Measurements from ENCODE around the gene CLN3. TPM values are rescaled to one million over a fixed set of nuclear protein-coding genes. Genes with fewer than 3 reads are reported as not detected.

Gene CLN3
- total and polyA plus RNA-seq, 9 of the 15 experiments (the other 6 are each of a cell fraction or from before 2014, with no cell fraction given) = 2.5 to 27.1 (median 11.6) TPM

DNA sequence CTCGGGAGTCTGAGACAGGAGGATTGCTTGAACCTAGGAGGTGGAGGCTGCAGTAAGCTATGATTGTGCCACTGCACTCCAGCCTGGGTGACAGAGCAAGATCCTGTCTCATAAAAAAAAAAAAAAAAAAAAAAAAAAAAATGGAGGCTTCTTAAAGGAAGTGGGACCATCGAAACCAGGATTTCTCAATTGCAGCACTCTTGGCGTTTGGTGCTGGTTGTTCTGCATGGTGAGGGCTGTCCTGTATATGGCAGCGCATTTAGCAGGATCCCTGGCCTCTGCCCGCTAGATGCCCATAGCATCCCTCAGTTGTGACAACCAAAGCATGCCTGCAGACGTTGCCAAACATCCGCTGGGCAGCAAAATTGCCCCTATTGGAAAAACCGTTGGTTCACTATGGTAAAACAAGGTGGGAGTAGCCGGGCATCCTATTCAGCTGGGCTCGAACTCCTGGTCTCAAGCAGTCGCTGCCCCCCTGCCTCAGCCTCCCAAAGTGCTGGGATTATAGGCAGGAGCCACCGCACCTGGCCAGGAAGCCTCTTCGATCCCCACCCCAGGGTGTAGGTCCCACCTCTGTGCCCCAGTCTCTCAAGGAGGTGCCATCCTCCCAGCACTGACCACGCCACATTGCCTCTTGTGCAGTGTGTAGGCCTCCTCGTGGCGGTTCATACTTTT lies 13.2 kb downstream of the CLN3 start (continued):
- TF ChIP-seq, protein P1, sequence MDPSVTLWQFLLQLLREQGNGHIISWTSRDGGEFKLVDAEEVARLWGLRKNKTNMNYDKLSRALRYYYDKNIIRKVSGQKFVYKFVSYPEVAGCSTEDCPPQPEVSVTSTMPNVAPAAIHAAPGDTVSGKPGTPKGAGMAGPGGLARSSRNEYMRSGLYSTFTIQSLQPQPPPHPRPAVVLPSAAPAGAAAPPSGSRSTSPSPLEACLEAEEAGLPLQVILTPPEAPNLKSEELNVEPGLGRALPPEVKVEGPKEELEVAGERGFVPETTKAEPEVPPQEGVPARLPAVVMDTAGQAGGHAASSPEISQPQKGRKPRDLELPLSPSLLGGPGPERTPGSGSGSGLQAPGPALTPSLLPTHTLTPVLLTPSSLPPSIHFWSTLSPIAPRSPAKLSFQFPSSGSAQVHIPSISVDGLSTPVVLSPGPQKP (CRISPR knock-in tag; IDR thresholded peaks at IDR 0.05) = no peak
- TF ChIP-seq HMG20B (CRISPR knock-in tag; IDR thresholded peaks at IDR 0.05) (no peak), PML (IDR thresholded peaks at IDR 0.05; ENCODE audit: low read length) (no peak), HBP1 (CRISPR knock-in tag; IDR thresholded peaks at IDR 0.05) (no peak), ZNF740 (CRISPR knock-in tag; IDR thresholded peaks at IDR 0.05) (no peak), ZNF740 (tag; IDR thresholded peaks at IDR 0.05) (no peak), SIX5 (IDR thresholded peaks at IDR 0.05; ENCODE audit: borderline replicate concordance in 1 of 2, insufficient read depth in 1 of 2, low read depth in 1 of 2, low read length in 2 of 2) (no peak)
